Measurements from ENCODE around the gene FNDC4. TPM values are rescaled to one million over a fixed set of nuclear protein-coding genes. Genes with fewer than 3 reads are reported as not detected.

FNDC4 gene
- total RNA-seq, 8 experiments from 2014 or later, result 2.8 to 74.2 (median 6.8) TPM

Other genes with a start within 250 kb of the FNDC4 start
- 1 to 10 TPM in 1 of 8 experiments, under 1 TPM in 7; 0.27 to 1.6 (median 0.61) TPM for gene SLC30A3, start 232.2 kb downstream of the FNDC4 start, total RNA-seq
- not detected for gene DNAJC5G, start 219.8 kb downstream of the FNDC4 start, total RNA-seq
- gene TRIM54, start 212.8 kb downstream of the FNDC4 start, total RNA-seq, result under 1 TPM in 7 of 8 experiments, not detected in 1; 0.25 to 1.00 (median 0.38) TPM
- gene UCN, start 186.8 kb downstream of the FNDC4 start, total RNA-seq, result 1 to 10 TPM in 5 of 8 experiments, under 1 TPM in 2, not detected in 1; 0.61 to 3.5 (median 1.4) TPM
- 100 to 1,000 TPM in 1 of 8 experiments, 10 to 100 TPM in 7; 36.7 to 141 (median 68.9) TPM for gene MPV17, start 172.1 kb downstream of the FNDC4 start, total RNA-seq
- gene GTF3C2, start 138.4 kb downstream of the FNDC4 start, total RNA-seq, result 10 to 100 TPM; 19.6 to 80.8 (median 33.0) TPM
- 10 to 100 TPM; 24.0 to 51.7 (median 34.6) TPM for gene EIF2B4, start 124.9 kb downstream of the FNDC4 start, total RNA-seq
- 100 to 1,000 TPM in 2 of 8 experiments, 10 to 100 TPM in 6; 46.1 to 142 (median 83.7) TPM for gene SNX17, start 124.6 kb downstream of the FNDC4 start, total RNA-seq
- 10 to 100 TPM; 12.7 to 22.5 (median 18.6) TPM for gene ZNF513, start 114.5 kb downstream of the FNDC4 start, total RNA-seq
- gene PPM1G, start 85.6 kb downstream of the FNDC4 start, total RNA-seq, result 100 to 1,000 TPM in 2 of 8 experiments, 10 to 100 TPM in 6; 58.0 to 119 (median 77.6) TPM
- gene NRBP1, start 66.6 kb downstream of the FNDC4 start, total RNA-seq, result 100 to 1,000 TPM in 1 of 8 experiments, 10 to 100 TPM in 7; 48.8 to 108 (median 77.5) TPM
- gene KRTCAP3, start 52.8 kb downstream of the FNDC4 start, total RNA-seq, result 1 to 10 TPM in 6 of 8 experiments, under 1 TPM in 1, not detected in 1; 0.54 to 3.2 (median 1.7) TPM
- gene IFT172, start 5.5 kb downstream of the FNDC4 start, total RNA-seq, result 10 to 100 TPM; 16.8 to 44.0 (median 24.7) TPM
- gene GCKR, start 1.6 kb upstream of the FNDC4 start, total RNA-seq, result 1 to 10 TPM in 2 of 8 experiments, under 1 TPM in 5, not detected in 1; 0.16 to 2.4 (median 0.66) TPM
- 10 to 100 TPM; 15.7 to 67.2 (median 51.4) TPM for gene ZNF512, start 87.8 kb upstream of the FNDC4 start, total RNA-seq
- gene CCDC121, start 133.8 kb upstream of the FNDC4 start, total RNA-seq, result 10 to 100 TPM in 1 of 8 experiments, 1 to 10 TPM in 7; 2.4 to 18.5 (median 6.5) TPM
- 10 to 100 TPM; 22.5 to 67.6 (median 32.5) TPM for gene GPN1, start 133.8 kb upstream of the FNDC4 start, total RNA-seq
- gene SUPT7L, start 168.4 kb upstream of the FNDC4 start, total RNA-seq, result 10 to 100 TPM; 33.9 to 59.7 (median 40.3) TPM
- gene SLC4A1AP, start 168.7 kb upstream of the FNDC4 start, total RNA-seq, result 10 to 100 TPM; 26.3 to 35.6 (median 29.9) TPM

Data from motor neuron (in vitro differentiated cells).